SK-N-SH (cell line): ENCODE results near the gene LECT2.

Experiments
- NRF1 ChIP-seq: IDR thresholded peaks from 2 replicates; pipeline ENCODE4 v1.6.1; 2012; ENCODE audit warnings: low read depth, mild to moderate bottlenecking, low read length
- POLR2AphosphoS5 ChIP-seq: IDR thresholded peaks from 2 replicates; pipeline ENCODE4 v1.6.1; 2012; ENCODE audit warnings: low read depth, low read length
- RAD21 ChIP-seq: IDR thresholded peaks from 2 replicates; pipeline ENCODE4 v1.6.1; 2012; ENCODE audit warnings: mild to moderate bottlenecking, low read length
- RFX5 ChIP-seq: IDR thresholded peaks from 2 replicates; pipeline ENCODE4 v1.6.1; 2012; ENCODE audit warnings: mild to moderate bottlenecking, improper control_type of control experiment, low read length
- SMC3 ChIP-seq: IDR thresholded peaks from 2 replicates; pipeline ENCODE4 v1.6.1; 2012; ENCODE audit warnings: low read depth, low read length, improper control_type of control experiment
- YY1 ChIP-seq: IDR thresholded peaks from 2 replicates; pipeline ENCODE4 v1.4.0; 2012; ENCODE audit warnings: low read depth, mild to moderate bottlenecking
- TF ChIP-seq, protein P1 (sequence below): fragments of 200-600 bp; sonication (generic); IDR thresholded peaks from 2 replicates; pipeline ENCODE4 v1.6.1; 2017; ENCODE audit warnings: antibody characterized with exemption, mild to moderate bottlenecking, moderate library complexity
- TF ChIP-seq, protein P2 (sequence below): IDR thresholded peaks from 2 replicates; pipeline ENCODE4 v1.6.1; 2012; ENCODE audit warnings: mild to moderate bottlenecking, low read depth, low read length, moderate library complexity

GRCh38 chr5:135986891-135987401 lies 32.2 kb upstream of the LECT2 start:
- TF ChIP-seq, protein P1, sequence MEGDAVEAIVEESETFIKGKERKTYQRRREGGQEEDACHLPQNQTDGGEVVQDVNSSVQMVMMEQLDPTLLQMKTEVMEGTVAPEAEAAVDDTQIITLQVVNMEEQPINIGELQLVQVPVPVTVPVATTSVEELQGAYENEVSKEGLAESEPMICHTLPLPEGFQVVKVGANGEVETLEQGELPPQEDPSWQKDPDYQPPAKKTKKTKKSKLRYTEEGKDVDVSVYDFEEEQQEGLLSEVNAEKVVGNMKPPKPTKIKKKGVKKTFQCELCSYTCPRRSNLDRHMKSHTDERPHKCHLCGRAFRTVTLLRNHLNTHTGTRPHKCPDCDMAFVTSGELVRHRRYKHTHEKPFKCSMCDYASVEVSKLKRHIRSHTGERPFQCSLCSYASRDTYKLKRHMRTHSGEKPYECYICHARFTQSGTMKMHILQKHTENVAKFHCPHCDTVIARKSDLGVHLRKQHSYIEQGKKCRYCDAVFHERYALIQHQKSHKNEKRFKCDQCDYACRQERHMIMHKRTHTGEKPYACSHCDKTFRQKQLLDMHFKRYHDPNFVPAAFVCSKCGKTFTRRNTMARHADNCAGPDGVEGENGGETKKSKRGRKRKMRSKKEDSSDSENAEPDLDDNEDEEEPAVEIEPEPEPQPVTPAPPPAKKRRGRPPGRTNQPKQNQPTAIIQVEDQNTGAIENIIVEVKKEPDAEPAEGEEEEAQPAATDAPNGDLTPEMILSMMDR: no peak
- TF ChIP-seq POLR2AphosphoS5: no peak
- TF ChIP-seq, protein P2, sequence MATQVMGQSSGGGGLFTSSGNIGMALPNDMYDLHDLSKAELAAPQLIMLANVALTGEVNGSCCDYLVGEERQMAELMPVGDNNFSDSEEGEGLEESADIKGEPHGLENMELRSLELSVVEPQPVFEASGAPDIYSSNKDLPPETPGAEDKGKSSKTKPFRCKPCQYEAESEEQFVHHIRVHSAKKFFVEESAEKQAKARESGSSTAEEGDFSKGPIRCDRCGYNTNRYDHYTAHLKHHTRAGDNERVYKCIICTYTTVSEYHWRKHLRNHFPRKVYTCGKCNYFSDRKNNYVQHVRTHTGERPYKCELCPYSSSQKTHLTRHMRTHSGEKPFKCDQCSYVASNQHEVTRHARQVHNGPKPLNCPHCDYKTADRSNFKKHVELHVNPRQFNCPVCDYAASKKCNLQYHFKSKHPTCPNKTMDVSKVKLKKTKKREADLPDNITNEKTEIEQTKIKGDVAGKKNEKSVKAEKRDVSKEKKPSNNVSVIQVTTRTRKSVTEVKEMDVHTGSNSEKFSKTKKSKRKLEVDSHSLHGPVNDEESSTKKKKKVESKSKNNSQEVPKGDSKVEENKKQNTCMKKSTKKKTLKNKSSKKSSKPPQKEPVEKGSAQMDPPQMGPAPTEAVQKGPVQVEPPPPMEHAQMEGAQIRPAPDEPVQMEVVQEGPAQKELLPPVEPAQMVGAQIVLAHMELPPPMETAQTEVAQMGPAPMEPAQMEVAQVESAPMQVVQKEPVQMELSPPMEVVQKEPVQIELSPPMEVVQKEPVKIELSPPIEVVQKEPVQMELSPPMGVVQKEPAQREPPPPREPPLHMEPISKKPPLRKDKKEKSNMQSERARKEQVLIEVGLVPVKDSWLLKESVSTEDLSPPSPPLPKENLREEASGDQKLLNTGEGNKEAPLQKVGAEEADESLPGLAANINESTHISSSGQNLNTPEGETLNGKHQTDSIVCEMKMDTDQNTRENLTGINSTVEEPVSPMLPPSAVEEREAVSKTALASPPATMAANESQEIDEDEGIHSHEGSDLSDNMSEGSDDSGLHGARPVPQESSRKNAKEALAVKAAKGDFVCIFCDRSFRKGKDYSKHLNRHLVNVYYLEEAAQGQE: no peak
- TF ChIP-seq NRF1: no peak
- TF ChIP-seq RFX5: no peak
- TF ChIP-seq RAD21: no peak
- TF ChIP-seq SMC3: no peak
- no peak for TF ChIP-seq YY1
